DOHH2 (cell line): ENCODE results near the gene RNF34.

Experiments
- EZH2phosphoT487 ChIP-seq: fragments of 200-600 bp; sonication (generic); IDR thresholded peaks from 2 replicates; pipeline ENCODE4 v1.6.1; 2017; ENCODE audit warnings: borderline replicate concordance, mild to moderate bottlenecking, antibody characterized with exemption, low read length, moderate library complexity, mixed read lengths
- TF ChIP-seq, protein P1 (sequence below): fragments of 200-600 bp; sonication (generic); IDR thresholded peaks from one replicate; pipeline ENCODE4 v1.5.1; 2014; ENCODE audit warnings: antibody characterized with exemption, mild to moderate bottlenecking, low read depth, low read length; ENCODE audit not compliant: poor library complexity, severe bottlenecking

DNA sequence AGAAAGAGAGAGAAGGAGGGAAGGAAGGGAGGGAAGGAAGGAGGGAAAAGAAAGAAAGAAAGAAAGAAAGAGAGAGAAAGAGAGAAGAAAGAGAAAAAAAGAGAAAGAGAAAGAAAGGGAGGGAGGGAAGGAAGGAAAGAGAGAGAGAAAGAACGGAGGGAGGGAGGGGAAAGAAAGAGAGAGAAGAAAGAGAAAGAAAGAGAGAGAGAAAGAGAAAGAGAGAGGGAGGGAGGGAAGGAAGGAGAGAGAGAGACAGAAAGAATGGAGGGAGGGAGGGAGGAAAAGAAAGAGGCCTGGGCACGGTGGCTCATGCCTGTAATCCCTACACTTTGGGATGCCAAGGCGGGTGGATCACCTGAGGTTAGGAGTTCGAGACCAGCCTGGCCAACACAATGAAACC is 42.6 kb upstream of the RNF34 start:
- TF ChIP-seq, protein P1, sequence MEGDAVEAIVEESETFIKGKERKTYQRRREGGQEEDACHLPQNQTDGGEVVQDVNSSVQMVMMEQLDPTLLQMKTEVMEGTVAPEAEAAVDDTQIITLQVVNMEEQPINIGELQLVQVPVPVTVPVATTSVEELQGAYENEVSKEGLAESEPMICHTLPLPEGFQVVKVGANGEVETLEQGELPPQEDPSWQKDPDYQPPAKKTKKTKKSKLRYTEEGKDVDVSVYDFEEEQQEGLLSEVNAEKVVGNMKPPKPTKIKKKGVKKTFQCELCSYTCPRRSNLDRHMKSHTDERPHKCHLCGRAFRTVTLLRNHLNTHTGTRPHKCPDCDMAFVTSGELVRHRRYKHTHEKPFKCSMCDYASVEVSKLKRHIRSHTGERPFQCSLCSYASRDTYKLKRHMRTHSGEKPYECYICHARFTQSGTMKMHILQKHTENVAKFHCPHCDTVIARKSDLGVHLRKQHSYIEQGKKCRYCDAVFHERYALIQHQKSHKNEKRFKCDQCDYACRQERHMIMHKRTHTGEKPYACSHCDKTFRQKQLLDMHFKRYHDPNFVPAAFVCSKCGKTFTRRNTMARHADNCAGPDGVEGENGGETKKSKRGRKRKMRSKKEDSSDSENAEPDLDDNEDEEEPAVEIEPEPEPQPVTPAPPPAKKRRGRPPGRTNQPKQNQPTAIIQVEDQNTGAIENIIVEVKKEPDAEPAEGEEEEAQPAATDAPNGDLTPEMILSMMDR = no peak
- no peak for TF ChIP-seq EZH2phosphoT487
